Activated naive CD4-positive, alpha-beta T cell treated with anti-CD3 and anti-CD28 coated beads, Interleukin-2, amount 10 ng/mL, durations not matched to agents 7 days and 5 days (primary cell): ENCODE data around the gene ZNF200.
A peak's percentile ranks its signal among the peaks of the same experiment; 100 is the strongest.
"Not testable (repeated sequence)": the region's sequence is repeated elsewhere in the genome, so short reads cannot be mapped to it uniquely, and the experiment has no call there.

Experiments
- CTCF ChIA-PET: fragments of 350-600 bp; sonication (Branson Sonifier 250); formaldehyde crosslinking; loops from one replicate; lab custom pipeline; 2021; ENCODE audit warnings: antibody characterized with exemption; lab: Charles Lee
- DNase-seq: peaks from one replicate; pipeline ENCODE4 v3.0.0-alpha.2; 2020
- H3K27ac Mint-ChIP-seq: one replicate; pipeline ENCODE4 v1.8.0; 2021; ENCODE audit warnings: mild to moderate bottlenecking, moderate library complexity, mixed read lengths
- H3K27me3 Mint-ChIP-seq: one replicate; pipeline ENCODE4 v1.8.0; 2021; ENCODE audit warnings: mild to moderate bottlenecking, mixed read lengths
- H3K36me3 Mint-ChIP-seq: one replicate; pipeline ENCODE4 v1.8.0; 2021; ENCODE audit warnings: mixed read lengths
- H3K4me1 Mint-ChIP-seq: one replicate; pipeline ENCODE4 v1.8.0; 2021; ENCODE audit warnings: mixed read lengths
- H3K4me3 Mint-ChIP-seq: one replicate; pipeline ENCODE4 v1.8.0; 2021; ENCODE audit warnings: mild to moderate bottlenecking, moderate library complexity, mixed read lengths
- H3K9me3 Mint-ChIP-seq: one replicate; pipeline ENCODE4 v1.8.0; 2021; ENCODE audit warnings: mixed read lengths

ZNF200 gene

GRCh38 chr16:3198334-3199072, 36.5 kb downstream of the ZNF200 start:
- peaks cover 72% of the 10 kb centered on the region for H3K27me3 Mint-ChIP-seq
- CTCF ChIA-PET: no interaction called here

GRCh38 chr16:3197694-3198333, 37.1 kb downstream of the ZNF200 start:
- CTCF ChIA-PET, H3K9me3 Mint-ChIP-seq, H3K4me3 Mint-ChIP-seq, H3K27ac Mint-ChIP-seq, H3K36me3 Mint-ChIP-seq, H3K4me1 Mint-ChIP-seq, DNase-seq: not testable (repeated sequence)
- H3K27me3 Mint-ChIP-seq: peaks cover 73% of the 10 kb centered on the region

More at GRCh38 chr16:3198334-3199072, 36.5 kb downstream of the ZNF200 start:
- DNase-seq: no peak
- Mint-ChIP-seq H3K9me3 (peaks cover 2% of the 10 kb centered on the region), H3K27ac (no peak overlapping the region), H3K36me3 (no peaks in the 10 kb centered on the region), H3K4me1 (peaks cover 2% of the 10 kb centered on the region), H3K4me3 (no peak overlapping the region)

GRCh38 chr16:3195975-3196374, 39.0 kb downstream of the ZNF200 start:
- CTCF ChIA-PET: no interaction called here
- no peak for DNase-seq
- Mint-ChIP-seq H3K4me3 (no peak overlapping the region), H3K27me3 (peaks cover 81% of the 10 kb centered on the region), H3K4me1 (peaks cover 9% of the 10 kb centered on the region), H3K27ac (no peak overlapping the region), H3K36me3 (peaks cover 5% of the 10 kb centered on the region), H3K9me3 (peaks cover 2% of the 10 kb centered on the region)

DNA sequence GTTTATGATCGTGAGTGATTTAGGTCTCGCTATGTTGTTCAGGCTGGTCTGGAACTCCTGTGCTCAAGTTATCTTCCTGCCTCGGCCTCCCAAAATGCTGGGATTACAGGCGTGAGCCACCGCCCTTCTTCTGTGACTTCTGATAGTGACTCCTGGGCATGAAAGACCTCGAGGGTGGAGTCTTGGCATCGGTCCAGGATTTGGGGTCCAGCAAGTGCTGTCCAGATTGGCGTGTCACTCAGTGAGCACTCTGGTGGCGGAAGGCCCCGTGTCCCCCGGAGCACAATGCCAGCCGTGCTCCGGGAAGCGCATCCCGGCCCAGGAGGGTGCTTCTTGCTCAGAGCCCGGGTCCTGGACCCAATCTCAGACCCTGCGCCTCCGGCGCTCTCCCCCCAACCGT, 40.2 kb downstream of the ZNF200 start:
- no peak for DNase-seq
- Mint-ChIP-seq H3K4me3 (no peak overlapping the region), H3K36me3 (peaks cover 12% of the 10 kb centered on the region), H3K27me3 (peaks cover 90% of the 10 kb centered on the region), H3K4me1 (peaks cover 21% of the 10 kb centered on the region), H3K27ac (no peak overlapping the region), H3K9me3 (peaks cover 4% of the 10 kb centered on the region)
- CTCF ChIA-PET: interaction anchor here (0.8 kb wide), 1 partner anchor 15 kb away, joined by 3 read pairs; no protein-coding TSS in a partner anchor

- Mint-ChIP-seq H3K36me3 (peaks cover 16% of the 10 kb centered on the region), H3K4me1 (peaks cover 33% of the 10 kb centered on the region), H3K4me3 (no peak overlapping the region), H3K27ac (no peak overlapping the region), H3K9me3 (peaks cover 5% of the 10 kb centered on the region), H3K27me3 (peaks cover 97% of the 10 kb centered on the region)
- no peak for DNase-seq
- CTCF ChIA-PET: no interaction called here
These were observed 41.4 kb downstream of the ZNF200 start for GRCh38 chr16:3193221-3194212.

DNA sequence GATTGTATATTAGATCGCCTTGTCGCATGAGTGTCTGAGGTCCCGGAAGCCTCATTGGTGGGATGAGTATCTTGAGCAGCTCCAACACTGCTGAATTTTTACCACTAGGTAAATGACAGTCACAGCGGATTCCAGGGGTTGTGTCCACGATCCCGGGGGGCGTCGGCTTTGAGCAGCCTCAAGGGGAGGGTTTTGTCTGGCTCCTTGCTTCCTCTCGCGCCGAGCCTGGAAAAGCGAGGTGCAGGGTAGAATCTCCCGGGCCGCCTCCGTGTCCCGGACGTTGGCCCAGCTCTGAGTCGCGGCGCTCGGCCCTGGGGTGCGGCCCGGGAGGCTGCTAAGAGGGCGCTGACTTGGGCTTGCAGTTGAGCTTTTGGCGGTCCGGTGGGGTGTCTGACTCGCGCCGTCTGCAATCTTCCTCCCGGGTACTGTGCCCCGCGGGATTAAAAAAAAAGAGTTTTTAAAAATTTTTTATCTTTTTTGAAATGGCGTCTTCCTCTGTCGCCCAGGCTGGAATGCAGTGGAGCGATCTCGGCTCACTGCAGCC, 42.4 kb downstream of the ZNF200 start:
- no peak for DNase-seq
- Mint-ChIP-seq H3K4me3 (no peak overlapping the region), H3K4me1 (peaks cover 41% of the 10 kb centered on the region), H3K36me3 (peaks cover 18% of the 10 kb centered on the region), H3K9me3 (peaks cover 8% of the 10 kb centered on the region), H3K27ac (peak overlapping the region; percentile 64), H3K27me3 (peaks cover 100% of the 10 kb centered on the region)
- CTCF ChIA-PET: no interaction called here

DNA sequence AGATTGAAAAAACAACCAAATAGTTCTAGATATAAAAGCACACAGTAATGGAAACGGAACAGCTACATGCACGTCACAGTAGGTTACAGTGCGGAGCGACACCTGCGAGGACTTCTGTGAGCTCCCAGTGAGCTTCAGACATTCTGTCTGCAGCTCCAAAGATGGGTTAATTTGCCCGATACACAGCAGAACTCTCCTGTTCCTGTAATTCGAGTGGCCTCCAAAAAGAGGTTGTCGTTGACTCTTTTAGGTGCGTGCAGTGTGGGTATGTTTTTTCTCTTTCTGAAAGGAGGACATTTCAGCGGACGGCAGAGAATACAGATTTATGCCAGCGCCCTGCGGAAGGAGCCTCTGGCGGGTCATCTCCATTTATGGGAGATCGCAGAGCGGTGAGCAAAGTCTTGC, 44.0 kb downstream of the ZNF200 start:
- Mint-ChIP-seq H3K4me1 (peaks cover 50% of the 10 kb centered on the region), H3K9me3 (peaks cover 11% of the 10 kb centered on the region), H3K4me3 (peak overlapping the region; percentile 69), H3K36me3 (peaks cover 18% of the 10 kb centered on the region), H3K27me3 (peaks cover 100% of the 10 kb centered on the region), H3K27ac (peak overlapping the region; percentile 71)
- peak; percentile 48 for DNase-seq
- CTCF ChIA-PET: interaction anchor here (1.1 to 1.5 kb wide), 2 partner anchors 17 to 62 kb away, joined by 3 read pairs; no protein-coding TSS in a partner anchor

DNA sequence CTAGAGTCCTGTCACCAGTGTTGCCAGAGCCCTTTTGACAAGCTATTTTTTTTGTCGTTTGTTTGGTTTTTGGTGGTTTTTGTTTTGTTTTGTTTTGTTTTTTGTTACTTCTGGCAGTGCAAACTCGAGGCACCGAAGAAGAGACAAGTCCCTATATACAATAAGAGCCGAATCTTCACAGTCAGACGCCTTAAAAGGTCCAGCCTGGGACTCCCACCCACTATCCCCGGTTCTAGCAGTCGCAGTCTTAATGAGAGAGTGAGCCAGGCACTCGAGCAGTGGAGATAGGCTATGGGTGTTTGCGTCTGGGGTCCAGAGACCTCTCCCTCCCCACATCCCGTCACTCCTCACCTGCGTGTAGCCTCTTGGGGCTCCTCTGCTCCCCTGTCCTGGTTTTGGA, 45.1 kb downstream of the ZNF200 start:
- Mint-ChIP-seq H3K4me3 (peak overlapping the region; percentile 69), H3K27me3 (peaks cover 100% of the 10 kb centered on the region), H3K9me3 (peaks cover 11% of the 10 kb centered on the region), H3K27ac (peak overlapping the region; percentile 69), H3K36me3 (peaks cover 20% of the 10 kb centered on the region), H3K4me1 (peaks cover 52% of the 10 kb centered on the region)
- no peak for DNase-seq
- CTCF ChIA-PET: interaction anchor here (1.3 to 1.5 kb wide), 2 partner anchors 61 to 73 kb away, joined by 3 read pairs; no protein-coding TSS in a partner anchor

- DNase-seq: peak; percentile 58
- H3K27me3 Mint-ChIP-seq: peaks cover 100% of the 10 kb centered on the region
- peaks cover 22% of the 10 kb centered on the region for H3K36me3 Mint-ChIP-seq
- CTCF ChIA-PET: interaction anchor here (0.6 to 1.3 kb wide), 2 partner anchors 74 to 311 kb away, joined by 3 read pairs; no protein-coding TSS in a partner anchor
- H3K9me3 Mint-ChIP-seq: peaks cover 14% of the 10 kb centered on the region
- H3K4me1 Mint-ChIP-seq: peaks cover 53% of the 10 kb centered on the region
- peak overlapping the region; percentile 69 for H3K27ac Mint-ChIP-seq
- peak overlapping the region; percentile 69 for H3K4me3 Mint-ChIP-seq
These were observed 45.8 kb downstream of the ZNF200 start for GRCh38 chr16:3188925-3189825.

DNA sequence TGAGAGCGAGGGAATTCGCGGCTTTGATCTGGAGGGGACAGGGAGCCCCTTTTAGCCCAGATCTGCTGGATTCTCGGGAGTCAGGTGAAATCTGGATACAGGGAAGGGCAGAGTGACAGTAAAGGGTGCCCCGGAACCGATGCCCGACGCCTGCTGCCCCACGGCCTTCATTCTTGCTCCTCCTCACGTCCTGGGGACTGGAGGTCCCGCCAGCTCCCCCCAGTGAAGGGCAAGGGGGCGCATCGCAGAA, 46.4 kb downstream of the ZNF200 start:
- Mint-ChIP-seq H3K27me3 (peaks cover 100% of the 10 kb centered on the region), H3K36me3 (peaks cover 28% of the 10 kb centered on the region), H3K4me3 (peak overlapping the region; percentile 69), H3K4me1 (peaks cover 58% of the 10 kb centered on the region), H3K9me3 (peaks cover 16% of the 10 kb centered on the region), H3K27ac (no peak overlapping the region)
- CTCF ChIA-PET: interaction anchor here (0.6 kb wide), 1 partner anchor 312 kb away, joined by 3 read pairs; no protein-coding TSS in a partner anchor
- DNase-seq: no peak

- peak; percentile 77 for DNase-seq
- CTCF ChIA-PET: no interaction called here
- Mint-ChIP-seq H3K27ac (peak within 1 kb of the TSS; percentile 75), H3K27me3 (peaks cover 100% of the 10 kb centered on the region), H3K4me1 (peaks cover 63% of the 10 kb centered on the region), H3K36me3 (peaks cover 30% of the 10 kb centered on the region), H3K4me3 (peak within 1 kb of the TSS; percentile 69), H3K9me3 (peaks cover 16% of the 10 kb centered on the region)
These were observed 46.9 kb downstream of the ZNF200 start, which contains the start of gene OR1F1 for GRCh38 chr16:3187798-3188674. OR1F1 (plus strand) TSS chr16:3188204.

DNA sequence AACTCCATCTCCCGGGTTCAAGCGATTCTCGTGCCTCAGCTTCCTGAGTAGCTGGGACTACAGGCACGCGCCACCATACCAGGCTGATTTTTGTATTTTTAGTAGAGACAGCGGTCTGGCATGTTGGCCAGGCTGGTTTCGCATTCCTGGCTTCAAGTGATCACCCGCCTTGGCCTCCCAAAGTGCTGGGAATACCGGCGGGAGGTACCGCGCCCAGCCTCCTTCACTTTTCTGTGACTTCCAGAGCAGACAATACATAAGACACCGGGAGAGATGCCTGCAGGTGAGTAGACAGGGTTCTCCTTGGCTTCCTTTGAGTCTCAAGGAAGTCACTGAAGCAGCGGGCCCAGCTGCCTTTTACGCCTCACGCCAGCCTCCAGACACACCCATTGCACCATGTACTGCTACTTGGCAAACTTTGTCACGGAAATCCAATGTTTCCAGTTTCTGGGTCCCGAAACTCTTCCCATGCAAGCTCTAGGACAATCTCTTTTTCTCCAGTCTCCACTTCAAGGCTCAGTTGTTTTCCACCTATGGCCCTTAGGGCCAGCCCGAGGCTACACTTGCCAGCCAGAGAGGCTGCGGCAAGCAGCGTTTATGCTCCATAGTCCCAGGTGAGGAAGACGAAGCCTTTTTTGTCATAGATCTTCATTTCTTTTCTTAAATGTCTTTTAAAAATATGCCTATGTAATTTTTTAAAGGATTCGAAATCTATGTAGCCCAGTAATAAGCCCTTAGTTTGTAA, 47.8 kb downstream of the ZNF200 start:
- H3K4me3 Mint-ChIP-seq: no peak overlapping the region
- CTCF ChIA-PET: no interaction called here
- DNase-seq: no peak
- H3K4me1 Mint-ChIP-seq: peaks cover 71% of the 10 kb centered on the region
- peak overlapping the region; percentile 11 for H3K27ac Mint-ChIP-seq
- peaks cover 16% of the 10 kb centered on the region for H3K9me3 Mint-ChIP-seq
- H3K36me3 Mint-ChIP-seq: peaks cover 30% of the 10 kb centered on the region
- peaks cover 100% of the 10 kb centered on the region for H3K27me3 Mint-ChIP-seq
